Measurements from ENCODE around the gene GLB1L3. TPM values are rescaled to one million over a fixed set of nuclear protein-coding genes. Genes with fewer than 3 reads are reported as not detected.

Gene GLB1L3
- total RNA-seq, 6 experiments from 2014 or later = not detected

GRCh38 chr11:134236834-134237556 is 39.2 kb upstream of the GLB1L3 start:
- intact Hi-C loops (cut with DNase I) = no loop called here
- no peak for DNase-seq
- ATAC-seq = no peak
- H3K27ac ChIP-seq = no peak overlapping the region
- no peaks in the 10 kb centered on the region for H3K27me3 ChIP-seq
- TF ChIP-seq POLR2A (IDR thresholded peaks at IDR 0.05) (no peak), CTCF (IDR thresholded peaks at IDR 0.05) (no peak)
- H3K4me3 ChIP-seq = no peak overlapping the region
- 88% methylated on average over 7 of the region's 7 CpGs for WGBS (ENCODE audit: insufficient coverage, low coverage, low lambda C conversion rate, missing lambda C conversion rate)
- no peaks in the 10 kb centered on the region for H3K9me3 ChIP-seq
- peaks cover 0 to 26% (median 4%) of the 10 kb centered on the region in 4 donors for H3K36me3 ChIP-seq
- peaks cover 0 to 20% (median 8%) of the 10 kb centered on the region in 4 donors for H3K4me1 ChIP-seq

GRCh38 chr11:134237557-134237922 is 38.6 kb upstream of the GLB1L3 start:
- H3K27me3 ChIP-seq = no peaks in the 10 kb centered on the region
- intact Hi-C loops (cut with DNase I) = no loop called here
- H3K9me3 ChIP-seq = no peaks in the 10 kb centered on the region
- peaks cover 0 to 15% (median 6%) of the 10 kb centered on the region in 4 donors for H3K4me1 ChIP-seq
- peak in 1 of 4 donors; percentile 20 for ATAC-seq
- peaks cover 0 to 31% (median 5%) of the 10 kb centered on the region in 4 donors for H3K36me3 ChIP-seq
- no peak for DNase-seq
- 51% methylated on average over 2 of the region's 11 CpGs for WGBS (ENCODE audit: insufficient coverage, low coverage, low lambda C conversion rate, missing lambda C conversion rate)
- H3K4me3 ChIP-seq = no peak overlapping the region
- no peak for TF ChIP-seq CTCF (IDR thresholded peaks at IDR 0.05)
- no peak for TF ChIP-seq POLR2A (IDR thresholded peaks at IDR 0.05)
- H3K27ac ChIP-seq = no peak overlapping the region

DNA sequence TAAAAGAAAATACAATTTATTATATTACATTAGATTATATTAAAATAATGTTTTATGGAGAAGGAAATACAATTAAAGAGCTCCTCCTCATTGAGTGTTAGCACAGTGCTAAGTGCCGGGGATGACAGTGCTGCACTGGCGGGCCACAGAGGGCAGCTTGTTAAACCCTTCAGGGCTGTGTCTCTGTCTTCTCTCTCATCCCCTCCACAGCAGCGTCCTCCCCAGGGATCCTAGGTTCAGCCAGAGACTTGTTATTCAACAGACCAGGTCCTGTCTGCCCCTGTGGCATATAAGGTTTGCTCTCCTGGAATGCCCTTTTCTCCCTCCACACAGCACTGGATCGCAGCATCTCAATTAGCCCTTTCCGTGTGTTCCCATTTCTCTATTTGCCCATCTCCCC is 37.2 kb upstream of the GLB1L3 start:
- 95% methylated on average over 4 of the region's 5 CpGs for WGBS (ENCODE audit: insufficient coverage, low coverage, low lambda C conversion rate, missing lambda C conversion rate)
- H3K36me3 ChIP-seq = peaks cover 0 to 45% (median 7%) of the 10 kb centered on the region in 4 donors

DNA sequence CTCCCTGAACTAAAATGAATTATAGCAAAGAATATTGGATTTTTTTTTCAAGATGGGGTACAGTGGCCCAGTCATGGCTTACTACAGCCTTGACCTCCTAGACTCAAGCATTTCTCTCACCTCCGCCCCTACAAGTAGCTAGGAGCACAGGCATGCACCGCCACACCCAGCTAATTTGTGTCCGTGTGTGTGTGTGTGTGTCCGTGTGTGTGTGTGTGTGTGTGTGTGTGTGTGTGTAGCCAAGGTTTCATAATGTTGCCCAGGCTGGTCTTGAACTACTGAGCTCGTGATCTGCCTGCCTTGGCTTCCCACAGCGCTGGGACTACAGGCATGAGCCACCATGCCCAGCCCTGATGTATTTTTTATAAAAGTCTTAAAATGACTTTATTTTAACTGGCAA is 35.6 kb upstream of the GLB1L3 start:
- intact Hi-C loops (cut with DNase I) = no loop called here
- H3K27ac ChIP-seq = no peak overlapping the region
- DNase-seq (no peak), ATAC-seq (no peak)
- no peak for TF ChIP-seq CTCF (IDR thresholded peaks at IDR 0.05)
- no peak for TF ChIP-seq POLR2A (IDR thresholded peaks at IDR 0.05)
- no peaks in the 10 kb centered on the region for H3K27me3 ChIP-seq
- WGBS (ENCODE audit: insufficient coverage, low coverage, low lambda C conversion rate, missing lambda C conversion rate) = 64% methylated on average over 5 of the region's 6 CpGs
- no peaks in the 10 kb centered on the region for H3K9me3 ChIP-seq
- H3K4me3 ChIP-seq = no peak overlapping the region
- peaks cover 0 to 3% (median under 1%) of the 10 kb centered on the region in 4 donors for H3K4me1 ChIP-seq
- peaks cover 0 to 58% (median 11%) of the 10 kb centered on the region in 4 donors for H3K36me3 ChIP-seq

More for the DNA sequence above, 37.2 kb upstream of the GLB1L3 start:
- intact Hi-C loops (cut with DNase I) = no loop called here
- no peak for DNase-seq
- no peaks in the 10 kb centered on the region for H3K9me3 ChIP-seq
- no peak for ATAC-seq
- peaks cover 0 to 10% (median 5%) of the 10 kb centered on the region in 4 donors for H3K4me1 ChIP-seq
- TF ChIP-seq POLR2A (IDR thresholded peaks at IDR 0.05) (no peak), CTCF (IDR thresholded peaks at IDR 0.05) (no peak)
- no peak overlapping the region for H3K27ac ChIP-seq
- H3K27me3 ChIP-seq = no peaks in the 10 kb centered on the region
- H3K4me3 ChIP-seq = no peak overlapping the region

Data from right lobe of liver (tissue), 6 donors.